SK-N-SH (cell line): ENCODE measurements around the gene ADK.

Source experiments
- EP300 ChIP-seq, 2 experiments: IDR thresholded peaks; 2 replicates each; pipeline versions ENCODE4 v1.4.0 to v1.6.1; 2012; ENCODE audit warnings: borderline replicate concordance in 1 of 2, low read depth in 1 of 2, low read length in 1 of 2
- EZH2phosphoT487 ChIP-seq: fragments of 200-600 bp; sonication (generic); IDR thresholded peaks from 2 replicates; pipeline ENCODE4 v1.6.1; 2017; ENCODE audit warnings: low read depth, mixed run types, mild to moderate bottlenecking, antibody characterized with exemption, moderate library complexity, borderline replicate concordance
- FOXM1 ChIP-seq: IDR thresholded peaks from 2 replicates; pipeline ENCODE4 v1.4.0; 2012; ENCODE audit warnings: low read depth, mild to moderate bottlenecking
- GABPA ChIP-seq: IDR thresholded peaks from 2 replicates; pipeline ENCODE4 v1.4.0; 2012; ENCODE audit warnings: low read depth, mild to moderate bottlenecking
- IRF3 ChIP-seq: fragments of 150-350 bp; IDR thresholded peaks from 2 replicates; pipeline ENCODE4 v1.6.1; 2016; ENCODE audit warnings: mild to moderate bottlenecking, low read depth, low read length
- PBX3 ChIP-seq: IDR thresholded peaks from 2 replicates; pipeline ENCODE4; 2012
- RAD21 ChIP-seq: IDR thresholded peaks from 2 replicates; pipeline ENCODE4 v1.6.1; 2012; ENCODE audit warnings: mild to moderate bottlenecking, low read length
- REST ChIP-seq: IDR thresholded peaks from 2 replicates; pipeline ENCODE4 v1.6.1; 2012; ENCODE audit warnings: mild to moderate bottlenecking, low read depth, low read length, moderate library complexity
- USF2 ChIP-seq: fragments of 150-350 bp; IDR thresholded peaks from 2 replicates; pipeline ENCODE4 v1.6.1; 2017; ENCODE audit warnings: antibody characterized with exemption, low read length, low read depth, borderline replicate concordance
- YY1 ChIP-seq: IDR thresholded peaks from 2 replicates; pipeline ENCODE4 v1.4.0; 2012; ENCODE audit warnings: low read depth, mild to moderate bottlenecking
- TF ChIP-seq, protein P1 (sequence below): fragments of 200-600 bp; sonication (generic); IDR thresholded peaks from 2 replicates; pipeline ENCODE4 v1.6.1; 2017; ENCODE audit warnings: antibody characterized with exemption, mild to moderate bottlenecking, moderate library complexity

- TF ChIP-seq USF2 (no peak), EZH2phosphoT487 (no peak), YY1 (no peak), IRF3 (no peak), PBX3 (no peak), FOXM1 (no peak), RAD21 (no peak), GABPA (no peak), EP300 (IDR thresholded peaks at IDR 0.05; ENCODE audit: borderline replicate concordance in 1 of 2, low read depth in 1 of 2, low read length in 1 of 2) (no peak), REST (no peak)
- TF ChIP-seq, protein P1, sequence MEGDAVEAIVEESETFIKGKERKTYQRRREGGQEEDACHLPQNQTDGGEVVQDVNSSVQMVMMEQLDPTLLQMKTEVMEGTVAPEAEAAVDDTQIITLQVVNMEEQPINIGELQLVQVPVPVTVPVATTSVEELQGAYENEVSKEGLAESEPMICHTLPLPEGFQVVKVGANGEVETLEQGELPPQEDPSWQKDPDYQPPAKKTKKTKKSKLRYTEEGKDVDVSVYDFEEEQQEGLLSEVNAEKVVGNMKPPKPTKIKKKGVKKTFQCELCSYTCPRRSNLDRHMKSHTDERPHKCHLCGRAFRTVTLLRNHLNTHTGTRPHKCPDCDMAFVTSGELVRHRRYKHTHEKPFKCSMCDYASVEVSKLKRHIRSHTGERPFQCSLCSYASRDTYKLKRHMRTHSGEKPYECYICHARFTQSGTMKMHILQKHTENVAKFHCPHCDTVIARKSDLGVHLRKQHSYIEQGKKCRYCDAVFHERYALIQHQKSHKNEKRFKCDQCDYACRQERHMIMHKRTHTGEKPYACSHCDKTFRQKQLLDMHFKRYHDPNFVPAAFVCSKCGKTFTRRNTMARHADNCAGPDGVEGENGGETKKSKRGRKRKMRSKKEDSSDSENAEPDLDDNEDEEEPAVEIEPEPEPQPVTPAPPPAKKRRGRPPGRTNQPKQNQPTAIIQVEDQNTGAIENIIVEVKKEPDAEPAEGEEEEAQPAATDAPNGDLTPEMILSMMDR: no peak
Observed at GRCh38 chr10:74171625-74172024, 20.6 kb downstream of the ADK start.
